BJ (cell line): ENCODE measurements around the gene TEKT5. TPM values are rescaled to one million over a fixed set of nuclear protein-coding genes. Genes with fewer than 3 reads are reported as not detected.

Experiments used
- CTCF ChIA-PET: fragments of 350-600 bp; formaldehyde crosslinking; extraction: SDS; loops from one replicate; lab custom pipeline; 2021; ENCODE audit warnings: antibody characterized with exemption, inconsistent platforms; lab: Yijun Ruan, JAX
- POLR2A ChIA-PET: fragments of 300-600 bp; sonication (Branson Sonifier 250); formaldehyde crosslinking; extraction: SDS; loops from one replicate; lab custom pipeline; 2021; ENCODE audit warnings: antibody characterized with exemption; lab: Charles Lee
- DNase-seq: peaks from one replicate; pipeline ENCODE4 v3.0.0-alpha.2; 2011; ENCODE audit warnings: low read depth
- H3K27me3 ChIP-seq: 2 replicates; pipeline ENCODE4 v1.6.0; 2011; ENCODE audit warnings: low read length; ENCODE audit not compliant: control insufficient read depth, insufficient read depth
- H3K36me3 ChIP-seq: 2 replicates; pipeline ENCODE4 v1.5.1; 2011; ENCODE audit warnings: low read length; ENCODE audit not compliant: control insufficient read depth, insufficient read depth
- H3K4me3 ChIP-seq: 2 replicates; pipeline ENCODE4 v1.5.1; 2011; ENCODE audit warnings: low read depth, mild to moderate bottlenecking, control low read depth, low read length
- polyA plus RNA-seq: library from polyadenylated mRNA; depleted of rRNA; stranded (reverse); fragments of >200 nt; gene quantifications from 2 replicates; pipeline ENCODE4 v1.2.3, GENCODE V29; 2011
- TF ChIP-seq, protein P1 (sequence below): IDR thresholded peaks from 2 replicates; pipeline ENCODE4 v1.5.1; 2011; ENCODE audit warnings: low read depth, mild to moderate bottlenecking, control low read depth, inconsistent platforms, low read length, moderate library complexity; ENCODE audit not compliant: insufficient read depth

TEKT5 gene
- polyA plus RNA-seq, 1 experiment, result not detected

DNA sequence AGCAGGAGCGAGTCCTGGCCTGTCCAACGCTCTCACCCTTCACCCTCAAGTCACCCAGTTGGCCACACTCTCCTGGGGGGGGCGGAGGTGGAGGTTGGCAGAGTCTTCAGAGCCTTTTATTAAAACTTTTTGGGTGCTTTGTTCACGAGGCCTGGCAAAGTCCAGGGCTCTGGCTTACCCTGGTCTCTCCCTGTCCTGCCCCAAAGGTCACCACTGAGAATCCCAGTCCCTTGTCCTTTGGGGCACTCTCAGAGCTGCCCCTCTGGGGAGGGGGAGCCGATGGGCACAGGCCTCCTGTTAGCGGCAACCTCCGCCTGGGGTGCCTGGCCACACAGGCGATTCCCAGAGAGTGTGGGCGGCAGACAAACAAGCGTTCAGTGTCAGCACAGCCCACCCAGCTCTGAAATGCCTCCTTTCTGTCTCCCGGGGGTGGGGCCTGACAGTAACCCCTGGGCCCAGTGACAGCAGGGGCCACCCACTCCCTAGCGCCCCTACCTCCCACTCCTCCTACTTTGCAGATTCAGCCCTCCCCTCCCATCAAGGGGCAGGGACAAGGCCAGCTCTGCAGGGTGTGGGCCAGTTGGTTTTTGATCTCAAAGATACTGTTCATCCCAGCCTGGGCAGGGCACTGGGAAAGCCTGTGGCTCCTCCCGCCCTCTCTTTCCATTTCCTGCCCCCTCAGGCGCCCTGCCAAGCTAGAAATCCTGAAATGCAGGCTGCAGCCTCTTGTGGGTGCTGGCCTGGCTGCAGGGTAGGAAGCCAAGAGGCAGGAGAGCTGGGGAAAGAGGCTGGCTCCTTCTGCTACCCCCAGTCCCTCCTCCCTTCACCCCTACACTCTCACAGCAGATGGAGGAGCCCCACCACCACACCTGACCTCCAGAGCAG lies 77.7 kb downstream of the TEKT5 start:
- Histone ChIP-seq H3K27me3 (no peaks in the 10 kb centered on the region), H3K4me3 (no peak overlapping the region), H3K36me3 (no peaks in the 10 kb centered on the region)
- POLR2A ChIA-PET, result no interaction called here
- CTCF ChIA-PET, result interaction anchor here (1.0 kb wide), 1 partner anchor 1491 kb away, joined by 4 read pairs; no protein-coding TSS in a partner anchor
- TF ChIP-seq, protein P1, sequence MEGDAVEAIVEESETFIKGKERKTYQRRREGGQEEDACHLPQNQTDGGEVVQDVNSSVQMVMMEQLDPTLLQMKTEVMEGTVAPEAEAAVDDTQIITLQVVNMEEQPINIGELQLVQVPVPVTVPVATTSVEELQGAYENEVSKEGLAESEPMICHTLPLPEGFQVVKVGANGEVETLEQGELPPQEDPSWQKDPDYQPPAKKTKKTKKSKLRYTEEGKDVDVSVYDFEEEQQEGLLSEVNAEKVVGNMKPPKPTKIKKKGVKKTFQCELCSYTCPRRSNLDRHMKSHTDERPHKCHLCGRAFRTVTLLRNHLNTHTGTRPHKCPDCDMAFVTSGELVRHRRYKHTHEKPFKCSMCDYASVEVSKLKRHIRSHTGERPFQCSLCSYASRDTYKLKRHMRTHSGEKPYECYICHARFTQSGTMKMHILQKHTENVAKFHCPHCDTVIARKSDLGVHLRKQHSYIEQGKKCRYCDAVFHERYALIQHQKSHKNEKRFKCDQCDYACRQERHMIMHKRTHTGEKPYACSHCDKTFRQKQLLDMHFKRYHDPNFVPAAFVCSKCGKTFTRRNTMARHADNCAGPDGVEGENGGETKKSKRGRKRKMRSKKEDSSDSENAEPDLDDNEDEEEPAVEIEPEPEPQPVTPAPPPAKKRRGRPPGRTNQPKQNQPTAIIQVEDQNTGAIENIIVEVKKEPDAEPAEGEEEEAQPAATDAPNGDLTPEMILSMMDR, result peak; percentile 15; the same call in 1 of the 2 replicates
- DNase-seq, result no peak

DNA sequence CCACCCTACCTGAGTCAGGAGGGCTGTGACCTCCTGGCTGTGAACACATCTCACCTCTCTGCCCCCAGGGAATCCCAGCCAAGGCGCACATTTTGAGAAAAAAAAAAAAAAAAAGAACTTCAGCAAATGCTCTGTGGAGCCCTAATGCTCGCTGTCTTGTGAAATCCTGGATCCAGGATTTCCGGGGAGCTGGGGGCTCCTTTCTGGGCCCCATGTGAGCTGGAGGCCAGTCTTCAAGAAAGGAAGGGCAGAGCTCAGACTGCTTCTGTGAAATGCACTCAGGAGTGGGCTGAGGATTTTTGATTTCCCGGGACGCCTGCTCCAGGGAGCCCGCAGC lies 78.3 kb downstream of the TEKT5 start:
- ChIA-PET POLR2A (no interaction called here), CTCF (interaction anchor here (1.0 kb wide), 1 partner anchor 1490 kb away, joined by 4 read pairs; no protein-coding TSS in a partner anchor)

DNA sequence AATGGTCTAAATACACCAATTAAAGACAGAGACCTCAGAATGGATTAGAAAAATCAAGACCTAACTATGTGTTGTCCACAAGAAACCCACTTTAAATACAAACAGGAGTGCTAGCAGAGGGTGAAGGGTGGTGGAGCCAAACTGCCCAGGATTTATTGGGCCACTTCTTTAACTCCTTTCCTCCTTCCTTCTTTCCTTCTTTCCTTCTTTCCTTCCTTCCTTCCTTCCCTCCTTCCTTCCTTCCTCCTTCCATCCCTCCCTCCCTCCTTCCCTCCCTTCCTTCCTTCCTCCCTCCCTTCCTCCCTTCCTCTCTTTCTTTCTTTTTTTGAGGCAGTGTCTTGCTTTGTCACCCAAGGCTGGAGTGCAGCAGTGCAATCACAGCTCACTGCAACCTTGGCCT lies 80.0 kb downstream of the TEKT5 start:
- H3K4me3 ChIP-seq, result no peak overlapping the region
- DNase-seq, result no peak
- ChIA-PET CTCF (interaction anchor here (1.1 to 1.5 kb wide), 2 partner anchors 34 to 36 kb away, joined by 3 to 6 read pairs; partner anchors contain the start of gene EMP2), POLR2A (no interaction called here)
- H3K27me3 ChIP-seq, result no peaks in the 10 kb centered on the region
- TF ChIP-seq, protein P1, result no peak
- no peaks in the 10 kb centered on the region for H3K36me3 ChIP-seq

More for the DNA sequence above, 78.3 kb downstream of the TEKT5 start:
- TF ChIP-seq, protein P1, result no peak
- Histone ChIP-seq H3K36me3 (no peaks in the 10 kb centered on the region), H3K4me3 (no peak overlapping the region), H3K27me3 (no peaks in the 10 kb centered on the region)
- DNase-seq, result no peak

DNA sequence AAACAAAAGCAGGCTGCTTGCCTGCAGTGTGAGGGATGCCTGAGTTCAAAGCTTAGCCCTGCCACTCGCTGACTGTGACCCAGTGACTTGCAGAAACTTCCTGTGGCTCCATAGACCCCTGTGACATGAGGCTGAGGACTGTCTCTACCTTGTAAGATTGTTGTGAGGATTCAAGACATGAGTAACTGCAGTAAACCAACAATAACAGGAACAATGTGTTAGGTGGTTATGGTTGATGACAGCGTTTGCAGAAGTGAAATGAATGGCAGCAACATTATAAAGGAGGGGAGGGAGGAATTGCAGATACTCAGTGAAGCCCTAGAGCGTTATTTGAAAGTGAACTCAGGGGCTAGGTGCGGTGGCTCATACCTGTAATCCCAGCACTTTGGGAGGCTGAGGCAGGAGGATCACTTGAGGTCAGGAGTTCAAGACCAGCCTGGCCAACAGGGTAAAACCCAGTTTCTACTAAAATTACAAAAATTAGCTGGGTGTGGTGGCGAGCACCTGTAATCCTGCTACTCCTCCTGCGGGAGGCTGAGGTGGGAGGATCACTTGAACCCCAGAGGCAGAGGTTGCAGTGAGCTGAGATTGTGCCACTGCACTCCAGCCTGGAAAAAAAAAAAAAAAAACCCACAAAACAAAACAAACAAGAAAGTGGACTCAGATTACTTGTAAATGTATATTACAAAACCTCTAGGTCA lies 80.8 kb downstream of the TEKT5 start:
- Histone ChIP-seq H3K36me3 (no peaks in the 10 kb centered on the region), H3K27me3 (no peaks in the 10 kb centered on the region), H3K4me3 (no peak overlapping the region)
- TF ChIP-seq, protein P1, result no peak
- CTCF ChIA-PET, result interaction anchor here (1.1 kb wide), 1 partner anchor 33 kb away, joined by 6 read pairs; the partner anchor contains the start of gene EMP2
- POLR2A ChIA-PET, result no interaction called here
- DNase-seq, result no peak

DNA sequence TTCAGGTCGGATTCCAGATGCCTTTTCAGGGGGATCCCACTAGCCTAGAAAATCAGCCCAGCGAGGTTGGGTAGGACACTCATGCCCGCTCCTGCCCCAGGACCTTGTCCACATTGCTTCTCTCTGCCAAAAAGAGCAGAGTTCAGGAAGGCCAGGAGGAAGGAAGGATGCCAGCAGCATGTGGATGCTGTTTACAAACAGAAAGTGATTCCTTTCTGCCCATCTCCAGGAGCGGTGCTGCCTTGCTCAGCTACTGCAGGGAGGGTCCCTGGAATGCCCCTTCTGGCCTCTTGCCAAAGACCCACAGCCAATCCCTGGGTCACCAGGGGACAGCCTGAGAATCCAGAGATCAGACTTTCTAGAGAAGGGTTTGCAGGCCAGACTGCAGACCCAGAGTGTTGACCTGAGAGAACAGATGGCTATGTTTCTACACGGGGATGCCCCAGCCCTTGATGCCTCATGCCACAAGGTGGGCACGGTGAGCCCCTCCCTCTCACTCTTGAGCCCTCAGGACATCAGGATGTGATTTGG lies 82.0 kb downstream of the TEKT5 start:
- Histone ChIP-seq H3K36me3 (no peaks in the 10 kb centered on the region), H3K4me3 (no peak overlapping the region), H3K27me3 (no peaks in the 10 kb centered on the region)
- TF ChIP-seq, protein P1, result no peak
- POLR2A ChIA-PET, result no interaction called here
- no peak for DNase-seq
- CTCF ChIA-PET, result no interaction called here
